HG02678 (cell line): Measurements from ENCODE around the gene CCDC186.

Experiments used
- ATAC-seq: cut with Tn5 transposase; IDR thresholded peaks from one replicate; pipeline ENCODE4 v1.9.1; 2021; ENCODE audit warnings: mild to moderate bottlenecking, moderate library complexity; ENCODE audit not compliant: unreplicated experiment

The CCDC186 gene

GRCh38 chr10:114173921-114174694 lies at the start of gene CCDC186:
CCDC186 (minus strand) TSS chr10:114174203; CDS start chr10:114163268, 10,935 bp downstream.
- ATAC-seq: peak; percentile 99

- ATAC-seq: no peak
Measured at GRCh38 chr10:114223066-114223465, 49.1 kb upstream of the CCDC186 start.

GRCh38 chr10:114221235-114221634 lies 47.2 kb upstream of the CCDC186 start:
- no peak for ATAC-seq

GRCh38 chr10:114220281-114220680 lies 46.3 kb upstream of the CCDC186 start:
- no peak for ATAC-seq

- ATAC-seq: no peak
Measured at GRCh38 chr10:114215033-114215432, 41.0 kb upstream of the CCDC186 start.

GRCh38 chr10:114212153-114212552 lies 38.1 kb upstream of the CCDC186 start:
- no peak for ATAC-seq

GRCh38 chr10:114208351-114208750 lies 34.3 kb upstream of the CCDC186 start:
- ATAC-seq: no peak

- ATAC-seq: no peak
Measured at GRCh38 chr10:114207349-114207748, 33.3 kb upstream of the CCDC186 start.

GRCh38 chr10:114206902-114207301 lies 32.9 kb upstream of the CCDC186 start:
- ATAC-seq: no peak

- no peak for ATAC-seq
Measured at GRCh38 chr10:114202812-114203211, 28.8 kb upstream of the CCDC186 start.

GRCh38 chr10:114199239-114199638 lies 25.2 kb upstream of the CCDC186 start:
- no peak for ATAC-seq

GRCh38 chr10:114195079-114195478 lies 21.1 kb upstream of the CCDC186 start:
- ATAC-seq: peak; percentile 92

- ATAC-seq: no peak
Measured at GRCh38 chr10:114189700-114190099, 15.7 kb upstream of the CCDC186 start.

- ATAC-seq: no peak
Measured at GRCh38 chr10:114188900-114189299, 14.9 kb upstream of the CCDC186 start.

GRCh38 chr10:114188001-114188400 lies 14.0 kb upstream of the CCDC186 start:
- ATAC-seq: no peak

- ATAC-seq: no peak
Measured at GRCh38 chr10:114184276-114184675, 10.3 kb upstream of the CCDC186 start.

GRCh38 chr10:114183563-114183962 lies 9.6 kb upstream of the CCDC186 start:
- no peak for ATAC-seq

- no peak for ATAC-seq
Measured at GRCh38 chr10:114181971-114182370, 8.0 kb upstream of the CCDC186 start.

- no peak for ATAC-seq
Measured at GRCh38 chr10:114180937-114181336, 6.9 kb upstream of the CCDC186 start.

- no peak for ATAC-seq
Measured at GRCh38 chr10:114179747-114180146, 5.7 kb upstream of the CCDC186 start.

GRCh38 chr10:114179148-114179547 lies 5.1 kb upstream of the CCDC186 start, which contains the start of gene TDRD1:
TDRD1 (plus strand) TSS chr10:114179353; CDS start chr10:114187832, 8,479 bp downstream.
- no peak for ATAC-seq

- no peak for ATAC-seq
Measured at GRCh38 chr10:114176511-114176910, 2.5 kb upstream of the CCDC186 start.

GRCh38 chr10:114175667-114176066 lies 1.7 kb upstream of the CCDC186 start:
- no peak for ATAC-seq
